Measurements from ENCODE around the gene IQCE.
"Not testable (repeated sequence)": the region's sequence is repeated elsewhere in the genome, so short reads cannot be mapped to it uniquely, and the experiment has no call there.

IQCE gene

GRCh38 chr7:2601907-2602306 is 43.1 kb downstream of the IQCE start:
- no peak for DNase-seq (ENCODE audit: low spot score)

- DNase-seq (ENCODE audit: low spot score) = no peak
Measured at GRCh38 chr7:2602406-2603043, 43.7 kb downstream of the IQCE start.

GRCh38 chr7:2603044-2603965 is 44.5 kb downstream of the IQCE start:
- no peak for DNase-seq (ENCODE audit: low spot score)

GRCh38 chr7:2604608-2605174 is 45.9 kb downstream of the IQCE start:
- no peak for DNase-seq (ENCODE audit: low spot score)

- DNase-seq (ENCODE audit: low spot score) = no peak
Measured at GRCh38 chr7:2605608-2606538, 47.1 kb downstream of the IQCE start.

GRCh38 chr7:2606539-2606936 is 47.8 kb downstream of the IQCE start:
- DNase-seq (ENCODE audit: low spot score) = no peak

- no peak for DNase-seq (ENCODE audit: low spot score)
Measured at GRCh38 chr7:2607122-2607922, 48.5 kb downstream of the IQCE start.

- no peak for DNase-seq (ENCODE audit: low spot score)
Measured at GRCh38 chr7:2607923-2608904, 49.4 kb downstream of the IQCE start.

GRCh38 chr7:2608921-2609411 is 50.2 kb downstream of the IQCE start:
- no peak for DNase-seq (ENCODE audit: low spot score)

GRCh38 chr7:2609646-2610045 is 50.9 kb downstream of the IQCE start:
- DNase-seq (ENCODE audit: low spot score) = not testable (repeated sequence)

- no peak for DNase-seq (ENCODE audit: low spot score)
Measured at GRCh38 chr7:2610466-2610865, 51.7 kb downstream of the IQCE start.

- no peak for DNase-seq (ENCODE audit: low spot score)
Measured at GRCh38 chr7:2610898-2611297, 52.1 kb downstream of the IQCE start.

GRCh38 chr7:2611401-2611800 is 52.6 kb downstream of the IQCE start:
- no peak for DNase-seq (ENCODE audit: low spot score)

GRCh38 chr7:2611922-2612321 is 53.1 kb downstream of the IQCE start:
- DNase-seq (ENCODE audit: low spot score) = no peak

GRCh38 chr7:2612445-2613097 is 53.8 kb downstream of the IQCE start:
- no peak for DNase-seq (ENCODE audit: low spot score)

GRCh38 chr7:2613098-2613930 is 54.5 kb downstream of the IQCE start:
- DNase-seq (ENCODE audit: low spot score) = no peak

GRCh38 chr7:2613931-2614600 is 55.3 kb downstream of the IQCE start:
- peak; percentile 46 for DNase-seq (ENCODE audit: low spot score)

All from globus pallidus (tissue), 1 donor.